ENCODE results near the gene CDH1. TPM values are rescaled to one million over a fixed set of nuclear protein-coding genes. Genes with fewer than 3 reads are reported as not detected.

The CDH1 gene
- total and polyA plus RNA-seq, 4 donors, result 0.23 to 9.6 (median 0.67) TPM

DNA sequence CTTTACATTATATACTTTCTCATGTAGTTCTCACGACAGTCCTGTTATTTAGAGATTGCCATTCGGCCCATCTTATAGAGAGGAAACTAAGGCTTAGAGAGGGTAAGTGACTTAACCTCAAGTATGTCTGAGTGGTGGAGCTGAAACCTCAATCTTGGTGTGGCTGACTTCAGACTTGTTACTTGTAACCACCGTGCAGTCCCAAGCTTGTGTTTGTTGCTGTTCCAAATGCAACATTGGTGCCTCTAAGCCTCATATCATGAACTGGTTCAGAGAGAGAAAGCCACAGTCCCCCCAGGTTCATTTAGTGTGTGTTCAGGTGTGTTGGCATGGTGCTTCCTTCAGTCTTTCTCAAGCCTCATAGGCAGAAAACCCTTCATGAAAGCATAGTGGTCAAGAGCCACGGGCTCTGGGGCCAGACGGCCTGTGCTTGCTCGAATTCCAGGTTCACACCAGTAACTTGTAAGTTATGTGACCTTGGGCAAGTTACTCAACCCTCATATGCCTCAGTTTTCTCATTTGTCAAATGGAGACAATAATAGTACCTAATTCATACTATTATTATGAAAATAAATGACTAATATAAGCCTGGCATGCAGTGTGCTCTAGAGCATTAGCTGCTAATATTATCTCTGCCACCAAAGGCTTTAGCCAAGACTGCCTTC lies 39.9 kb downstream of the CDH1 start:
- intact Hi-C loops (cut with DNase I), result no loop called here
- ATAC-seq (ENCODE audit: low FRiP score) (no peak), DNase-seq (no peak)
- Histone ChIP-seq H3K4me1 (ENCODE audit: control insufficient read depth in 1 of 2, insufficient read depth in 2 of 2, low read length in 2 of 2) (no peaks in the 10 kb centered on the region), H3K36me3 (ENCODE audit: control insufficient read depth in 1 of 2, insufficient read depth in 2 of 2, low read length in 1 of 2) (no peaks in the 10 kb centered on the region), H3K27ac (ENCODE audit: low read depth in 1 of 2, low read length in 2 of 2) (no peak overlapping the region), H3K4me3 (ENCODE audit: low read length in 2 of 2) (no peak overlapping the region), H3K27me3 (ENCODE audit: control insufficient read depth in 1 of 2, insufficient read depth in 2 of 2, low read length in 1 of 2) (no peaks in the 10 kb centered on the region), H3K9me3 (ENCODE audit: control insufficient read depth, low read length) (no peaks in the 10 kb centered on the region)
- WGBS, 2 donors, result 56 to 65% methylated on average over 6 of the region's 6 CpGs

GRCh38 chr16:68778551-68779231 lies 41.6 kb downstream of the CDH1 start:
- intact Hi-C loops (cut with DNase I), result no loop called here
- Histone ChIP-seq H3K4me3 (ENCODE audit: low read length in 2 of 2) (no peak overlapping the region), H3K36me3 (ENCODE audit: control insufficient read depth in 1 of 2, insufficient read depth in 2 of 2, low read length in 1 of 2) (no peaks in the 10 kb centered on the region), H3K9me3 (ENCODE audit: control insufficient read depth, low read length) (no peaks in the 10 kb centered on the region), H3K27ac (ENCODE audit: low read depth in 1 of 2, low read length in 2 of 2) (no peak overlapping the region), H3K27me3 (ENCODE audit: control insufficient read depth in 1 of 2, insufficient read depth in 2 of 2, low read length in 1 of 2) (no peaks in the 10 kb centered on the region), H3K4me1 (ENCODE audit: control insufficient read depth in 1 of 2, insufficient read depth in 2 of 2, low read length in 2 of 2) (no peaks in the 10 kb centered on the region)
- DNase-seq, result no peak
- no peak for ATAC-seq (ENCODE audit: low FRiP score)
- 70 to 71% methylated on average over 6 of the region's 6 CpGs for WGBS, 2 donors

DNA sequence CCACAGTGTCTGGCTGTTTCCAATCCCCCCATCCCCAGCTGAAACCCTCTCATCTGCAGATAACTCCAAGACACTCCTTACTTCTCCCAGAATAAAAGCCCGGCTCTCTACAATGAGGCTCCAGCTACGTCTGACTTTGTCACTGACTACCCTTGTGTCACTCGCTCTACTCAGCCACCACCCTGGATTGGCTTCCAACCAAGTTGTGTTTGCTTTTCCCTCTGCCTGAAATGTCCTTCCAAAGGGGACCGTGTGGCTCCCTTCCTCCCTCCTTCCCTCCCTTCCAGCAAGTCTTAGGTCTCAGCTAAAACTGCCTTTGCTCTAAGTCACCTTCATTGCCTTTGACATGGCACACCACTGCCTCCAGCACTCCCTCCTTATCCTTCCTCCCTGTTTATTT lies 42.8 kb downstream of the CDH1 start:
- DNase-seq, result no peak
- no peaks in the 10 kb centered on the region for H3K27me3 ChIP-seq (ENCODE audit: control insufficient read depth in 1 of 2, insufficient read depth in 2 of 2, low read length in 1 of 2)
- no peaks in the 10 kb centered on the region for H3K4me1 ChIP-seq (ENCODE audit: control insufficient read depth in 1 of 2, insufficient read depth in 2 of 2, low read length in 2 of 2)
- H3K27ac ChIP-seq (ENCODE audit: low read depth in 1 of 2, low read length in 2 of 2), result no peak overlapping the region
- H3K4me3 ChIP-seq (ENCODE audit: low read length in 2 of 2), result no peak overlapping the region
- intact Hi-C loops (cut with DNase I), result no loop called here
- H3K9me3 ChIP-seq (ENCODE audit: control insufficient read depth, low read length), result no peaks in the 10 kb centered on the region
- no peak for ATAC-seq (ENCODE audit: low FRiP score)
- WGBS, 2 donors, result 58 to 65% methylated on average over 4 of the region's 4 CpGs
- H3K36me3 ChIP-seq (ENCODE audit: control insufficient read depth in 1 of 2, insufficient read depth in 2 of 2, low read length in 1 of 2), result no peaks in the 10 kb centered on the region

DNA sequence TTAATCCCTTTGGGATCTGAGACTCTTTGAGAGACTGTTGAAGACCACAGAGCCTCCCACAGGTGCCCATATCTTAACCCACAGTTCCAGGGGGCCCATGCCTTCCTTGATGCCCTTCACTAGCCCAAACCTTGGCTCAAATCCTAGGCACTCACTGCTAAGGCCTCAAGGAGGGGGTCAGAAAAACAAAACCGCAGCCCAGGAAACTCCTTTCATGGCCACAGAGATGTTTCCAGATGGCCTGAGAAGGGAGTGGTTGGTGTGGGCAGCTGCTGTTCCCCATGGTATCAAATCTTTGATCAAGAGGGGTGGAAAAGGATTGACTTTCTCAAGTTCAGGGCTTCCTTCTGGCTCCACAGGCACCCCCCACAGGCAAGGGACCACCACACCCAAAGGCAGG lies 44.7 kb downstream of the CDH1 start:
- H3K9me3 ChIP-seq (ENCODE audit: control insufficient read depth, low read length), result no peaks in the 10 kb centered on the region
- intact Hi-C loops (cut with DNase I), result no loop called here
- H3K27me3 ChIP-seq (ENCODE audit: control insufficient read depth in 1 of 2, insufficient read depth in 2 of 2, low read length in 1 of 2), result no peaks in the 10 kb centered on the region
- H3K4me1 ChIP-seq (ENCODE audit: control insufficient read depth in 1 of 2, insufficient read depth in 2 of 2, low read length in 2 of 2), result no peaks in the 10 kb centered on the region
- no peak overlapping the region for H3K4me3 ChIP-seq (ENCODE audit: low read length in 2 of 2)
- no peak for ATAC-seq (ENCODE audit: low FRiP score)
- DNase-seq, result no peak
- 56 to 66% methylated on average over 1 of the region's 1 CpG for WGBS, 2 donors
- no peaks in the 10 kb centered on the region for H3K36me3 ChIP-seq (ENCODE audit: control insufficient read depth in 1 of 2, insufficient read depth in 2 of 2, low read length in 1 of 2)
- H3K27ac ChIP-seq (ENCODE audit: low read depth in 1 of 2, low read length in 2 of 2), result no peak overlapping the region

DNA sequence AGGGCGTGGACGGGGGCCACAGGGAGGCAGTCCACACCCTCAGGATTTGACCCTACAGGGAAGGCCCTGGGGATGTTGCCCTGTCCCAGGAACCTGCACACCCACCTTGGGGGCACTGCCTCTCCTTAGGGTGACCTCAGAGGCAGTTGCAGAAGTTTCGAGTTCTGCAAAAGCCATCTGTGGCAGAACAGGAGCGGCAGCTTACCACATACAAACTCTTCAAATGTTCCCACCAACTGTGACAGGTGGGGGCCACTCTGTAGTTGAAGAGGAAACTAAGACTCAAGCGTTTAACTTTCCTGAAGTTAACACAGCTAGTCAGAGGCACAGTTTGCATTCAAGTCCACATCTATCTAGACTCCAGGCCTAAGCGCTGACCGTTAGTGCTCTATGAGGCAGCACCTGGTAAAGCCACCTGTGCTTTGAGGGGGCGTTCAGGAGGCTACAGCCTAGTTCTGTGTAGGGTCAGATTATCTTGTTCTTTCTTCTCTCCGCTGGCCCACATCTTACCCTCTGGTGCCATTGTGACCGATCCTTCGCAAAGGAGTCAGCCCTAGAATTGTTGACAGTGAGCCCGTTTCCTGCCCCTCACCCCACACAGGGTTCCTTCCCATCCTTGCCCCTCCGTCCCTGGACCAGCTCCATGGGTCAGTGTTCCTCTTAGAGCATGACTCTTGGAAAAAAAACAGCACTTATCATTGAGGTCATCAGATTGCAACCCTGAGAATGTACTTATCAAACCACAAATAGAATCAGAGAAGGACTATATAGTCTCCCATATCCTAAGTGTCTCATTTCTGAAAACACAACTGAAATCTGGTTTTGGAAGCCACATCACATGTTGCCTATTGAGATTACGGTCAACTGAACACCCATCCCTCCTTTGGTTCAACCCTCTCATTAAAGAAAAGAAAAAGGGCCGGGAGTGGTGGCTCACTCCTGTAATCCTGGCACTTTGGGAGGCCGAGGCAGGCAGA lies 45.4 kb downstream of the CDH1 start:
- Histone ChIP-seq H3K27ac (ENCODE audit: low read depth in 1 of 2, low read length in 2 of 2) (no peak overlapping the region), H3K4me1 (ENCODE audit: control insufficient read depth in 1 of 2, insufficient read depth in 2 of 2, low read length in 2 of 2) (no peaks in the 10 kb centered on the region), H3K9me3 (ENCODE audit: control insufficient read depth, low read length) (no peaks in the 10 kb centered on the region), H3K36me3 (ENCODE audit: control insufficient read depth in 1 of 2, insufficient read depth in 2 of 2, low read length in 1 of 2) (no peaks in the 10 kb centered on the region), H3K4me3 (ENCODE audit: low read length in 2 of 2) (no peak overlapping the region), H3K27me3 (ENCODE audit: control insufficient read depth in 1 of 2, insufficient read depth in 2 of 2, low read length in 1 of 2) (no peaks in the 10 kb centered on the region)
- intact Hi-C loops (cut with DNase I), result no loop called here
- 91 to 93% methylated on average over 16 of the region's 16 CpGs for WGBS, 2 donors
- DNase-seq (no peak), ATAC-seq (ENCODE audit: low FRiP score) (no peak)

DNA sequence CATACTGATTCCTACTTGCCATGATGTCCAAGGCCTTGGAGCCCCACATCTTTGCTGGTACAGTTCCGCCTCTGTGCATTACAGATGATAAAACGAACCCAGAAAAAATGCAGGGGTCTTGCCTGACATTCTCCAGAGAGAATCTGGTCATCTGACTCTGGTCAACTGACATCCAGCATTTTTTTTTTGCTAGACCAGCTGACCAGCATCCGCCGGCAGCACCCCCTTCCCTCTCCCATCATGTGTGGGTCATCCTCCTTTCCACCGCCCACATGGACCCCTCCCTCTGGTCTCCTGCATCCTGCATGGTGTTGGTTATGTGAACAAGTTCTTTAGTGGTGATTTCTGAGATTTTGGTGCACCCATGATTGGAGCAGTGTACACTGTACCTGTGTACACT lies 47.1 kb downstream of the CDH1 start:
- ATAC-seq (ENCODE audit: low FRiP score) (no peak), DNase-seq (no peak)
- Histone ChIP-seq H3K4me3 (ENCODE audit: low read length in 2 of 2) (no peak overlapping the region), H3K4me1 (ENCODE audit: control insufficient read depth in 1 of 2, insufficient read depth in 2 of 2, low read length in 2 of 2) (no peaks in the 10 kb centered on the region), H3K36me3 (ENCODE audit: control insufficient read depth in 1 of 2, insufficient read depth in 2 of 2, low read length in 1 of 2) (no peaks in the 10 kb centered on the region), H3K9me3 (ENCODE audit: control insufficient read depth, low read length) (no peaks in the 10 kb centered on the region), H3K27ac (ENCODE audit: low read depth in 1 of 2, low read length in 2 of 2) (no peak overlapping the region), H3K27me3 (ENCODE audit: control insufficient read depth in 1 of 2, insufficient read depth in 2 of 2, low read length in 1 of 2) (no peaks in the 10 kb centered on the region)
- intact Hi-C loops (cut with DNase I), result no loop called here
- WGBS, 2 donors, result 83 to 89% methylated on average over 5 of the region's 5 CpGs

GRCh38 chr16:68784721-68785120 lies 47.6 kb downstream of the CDH1 start:
- Histone ChIP-seq H3K27ac (ENCODE audit: low read depth in 1 of 2, low read length in 2 of 2) (no peak overlapping the region), H3K9me3 (ENCODE audit: control insufficient read depth, low read length) (no peaks in the 10 kb centered on the region), H3K27me3 (ENCODE audit: control insufficient read depth in 1 of 2, insufficient read depth in 2 of 2, low read length in 1 of 2) (no peaks in the 10 kb centered on the region), H3K36me3 (ENCODE audit: control insufficient read depth in 1 of 2, insufficient read depth in 2 of 2, low read length in 1 of 2) (no peaks in the 10 kb centered on the region), H3K4me1 (ENCODE audit: control insufficient read depth in 1 of 2, insufficient read depth in 2 of 2, low read length in 2 of 2) (no peaks in the 10 kb centered on the region), H3K4me3 (ENCODE audit: low read length in 2 of 2) (no peak overlapping the region)
- DNase-seq, result no peak
- no peak for ATAC-seq (ENCODE audit: low FRiP score)
- intact Hi-C loops (cut with DNase I), result no loop called here
- WGBS, 2 donors, result 87 to 89% methylated on average over 2 of the region's 2 CpGs

GRCh38 chr16:68785715-68786114 lies 48.6 kb downstream of the CDH1 start:
- DNase-seq (no peak), ATAC-seq (ENCODE audit: low FRiP score) (no peak)
- Histone ChIP-seq H3K36me3 (ENCODE audit: control insufficient read depth in 1 of 2, insufficient read depth in 2 of 2, low read length in 1 of 2) (no peaks in the 10 kb centered on the region), H3K27me3 (ENCODE audit: control insufficient read depth in 1 of 2, insufficient read depth in 2 of 2, low read length in 1 of 2) (no peaks in the 10 kb centered on the region), H3K9me3 (ENCODE audit: control insufficient read depth, low read length) (no peaks in the 10 kb centered on the region), H3K27ac (ENCODE audit: low read depth in 1 of 2, low read length in 2 of 2) (no peak overlapping the region), H3K4me1 (ENCODE audit: control insufficient read depth in 1 of 2, insufficient read depth in 2 of 2, low read length in 2 of 2) (no peaks in the 10 kb centered on the region), H3K4me3 (ENCODE audit: low read length in 2 of 2) (no peak overlapping the region)
- WGBS, 2 donors, result 88 to 95% methylated on average over 3 of the region's 3 CpGs
- intact Hi-C loops (cut with DNase I), result no loop called here

Data from aorta (tissue), 5 donors.